Fibroblast of lung (primary cell): ENCODE results near the gene ZCCHC17.

Experiments
- CTCF ChIP-seq, 2 donors: IDR thresholded peaks in 1 of 2; conservative IDR thresholded peaks in 1 of 2; 1 replicate in 1 of 2; 2 replicates in 1 of 2; pipeline ENCODE4 v1.5.1; 2011 to 2012; ENCODE audit warnings: low read length in 2 of 2, control low read depth in 1 of 2, inconsistent platforms in 1 of 2, low read depth in 1 of 2, mild to moderate bottlenecking in 1 of 2
- EZH2 ChIP-seq: IDR thresholded peaks from 2 replicates; pipeline ENCODE4 v1.5.1; 2012; ENCODE audit warnings: low read length, control low read depth, mild to moderate bottlenecking; ENCODE audit errors: missing control alignments

DNA sequence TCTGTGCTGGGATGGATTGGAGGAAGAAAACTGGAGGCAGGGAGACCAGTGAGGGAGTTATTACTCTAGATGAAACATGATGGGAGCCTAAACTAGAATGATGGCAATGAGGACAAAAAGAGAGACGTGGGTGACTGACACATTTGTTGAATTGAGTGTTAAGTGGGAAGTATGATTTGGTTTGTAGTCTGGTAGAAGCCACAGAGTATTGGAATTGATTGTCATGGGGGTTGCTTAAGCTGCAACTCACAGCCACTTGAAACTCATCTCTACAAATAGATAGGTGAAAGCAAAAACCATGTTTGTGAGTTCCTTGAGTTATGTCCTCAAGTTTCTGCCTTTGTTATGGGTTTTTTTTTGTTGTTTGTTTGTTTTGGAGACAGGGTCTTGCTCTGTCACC, 47.7 kb downstream of the ZCCHC17 start:
- no peak for TF ChIP-seq CTCF (conservative IDR thresholded peaks at IDR 0.05 in 1 of 2, IDR thresholded peaks at IDR 0.05 in 1 of 2; ENCODE audit: low read depth in 1 of 2, low read length in 2 of 2)
- TF ChIP-seq EZH2 = no peak
